ENCODE measurements around the gene SYMPK. TPM values are rescaled to one million over a fixed set of nuclear protein-coding genes. Genes with fewer than 3 reads are reported as not detected.

Gene SYMPK
- total RNA-seq, 1 donor from 2014 or later: 103 TPM

GRCh38 chr19:45862271-45862563 lies 730 bp downstream of the SYMPK start:
- no peak for TF ChIP-seq CTCF (IDR thresholded peaks at IDR 0.05)
- Histone ChIP-seq H3K4me1 (peaks cover 4 to 15% of the 10 kb centered on the region in 2 donors), H3K27me3 (peaks cover 9% of the 10 kb centered on the region), H3K9me3 (no peaks in the 10 kb centered on the region), H3K4me3 (peak overlapping the region; percentile 73 to 88), H3K27ac (peak overlapping the region; percentile 79 to 94), H3K36me3 (peaks cover 6 to 12% of the 10 kb centered on the region in 2 donors)
- intact Hi-C loops (cut with DNase I): loop anchor here (2.0 kb wide), 6 partner anchors 41 to 133 kb away; partner anchors contain the start of genes CCDC61, FBXO46 and MYPOP
- DNase-seq (ENCODE audit: low spot score in 2 of 2): no peak

- peaks cover 9% of the 10 kb centered on the region for H3K27me3 ChIP-seq
- no peak for DNase-seq (ENCODE audit: low spot score in 2 of 2)
- H3K36me3 ChIP-seq: peaks cover 6 to 20% of the 10 kb centered on the region in 2 donors
- H3K27ac ChIP-seq: no peak overlapping the region
- no peak for TF ChIP-seq CTCF (IDR thresholded peaks at IDR 0.05)
- no peaks in the 10 kb centered on the region for H3K9me3 ChIP-seq
- H3K4me3 ChIP-seq: no peak overlapping the region
- intact Hi-C loops (cut with DNase I): no loop called here
- H3K4me1 ChIP-seq: peaks cover 4 to 15% of the 10 kb centered on the region in 2 donors
These were observed 2.3 kb downstream of the SYMPK start for GRCh38 chr19:45860359-45861259.

GRCh38 chr19:45854167-45854778 lies 8.7 kb downstream of the SYMPK start:
- no peaks in the 10 kb centered on the region for H3K27me3 ChIP-seq
- no peak for TF ChIP-seq CTCF (IDR thresholded peaks at IDR 0.05)
- H3K4me1 ChIP-seq: no peaks in the 10 kb centered on the region
- H3K4me3 ChIP-seq: no peak overlapping the region
- intact Hi-C loops (cut with DNase I): no loop called here
- no peak for DNase-seq (ENCODE audit: low spot score in 2 of 2)
- no peak overlapping the region for H3K27ac ChIP-seq
- H3K36me3 ChIP-seq: peaks cover 58 to 71% of the 10 kb centered on the region in 2 donors
- H3K9me3 ChIP-seq: no peaks in the 10 kb centered on the region

GRCh38 chr19:45852983-45853382 lies 10.0 kb downstream of the SYMPK start:
- DNase-seq (ENCODE audit: low spot score in 2 of 2): no peak
- intact Hi-C loops (cut with DNase I): no loop called here
- Histone ChIP-seq H3K9me3 (no peaks in the 10 kb centered on the region), H3K36me3 (peaks cover 62 to 79% of the 10 kb centered on the region in 2 donors), H3K4me1 (no peaks in the 10 kb centered on the region), H3K4me3 (no peak overlapping the region), H3K27ac (no peak overlapping the region), H3K27me3 (no peaks in the 10 kb centered on the region)
- TF ChIP-seq CTCF (IDR thresholded peaks at IDR 0.05): no peak

- H3K27me3 ChIP-seq: no peaks in the 10 kb centered on the region
- no peaks in the 10 kb centered on the region for H3K4me1 ChIP-seq
- TF ChIP-seq CTCF (IDR thresholded peaks at IDR 0.05): no peak
- intact Hi-C loops (cut with DNase I): no loop called here
- H3K36me3 ChIP-seq: peaks cover 70 to 86% of the 10 kb centered on the region in 2 donors
- DNase-seq (ENCODE audit: low spot score in 2 of 2): no peak
- no peaks in the 10 kb centered on the region for H3K9me3 ChIP-seq
- H3K4me3 ChIP-seq: no peak overlapping the region
- no peak overlapping the region for H3K27ac ChIP-seq
These were observed 10.7 kb downstream of the SYMPK start for GRCh38 chr19:45852145-45852750.
